NCI-H2196 (cell line): ENCODE results near the gene ERVFRD-1.

Experiments used
- DNase-seq: peaks from one replicate; lab custom pipeline; 2025; ENCODE audit not compliant: unreplicated experiment; lab: John Stamatoyannopoulos, UW

ERVFRD-1 gene

GRCh38 chr6:11055127-11055627 lies 56.3 kb downstream of the ERVFRD-1 start:
- DNase-seq = no peak

- no peak for DNase-seq
Observed at GRCh38 chr6:11054722-11055121, 56.8 kb downstream of the ERVFRD-1 start.

DNA sequence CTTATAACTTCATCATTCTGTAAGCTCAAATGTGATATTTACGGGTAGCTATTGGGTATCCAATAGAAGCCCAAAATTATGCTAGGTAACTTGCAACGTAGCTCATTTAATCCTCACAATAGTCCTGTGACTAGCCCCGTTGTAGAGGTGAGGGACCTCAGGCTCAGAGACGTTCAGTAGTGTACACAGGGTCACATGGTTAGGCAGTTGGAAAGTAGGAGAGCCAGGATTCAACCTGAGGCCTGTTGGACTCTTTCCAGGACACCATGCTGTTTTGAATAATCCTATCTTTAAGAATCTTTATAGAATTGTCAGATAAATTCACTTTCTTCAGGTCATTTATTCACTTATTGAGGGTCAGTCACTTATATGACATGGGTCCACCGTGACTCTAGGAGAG lies 58.2 kb downstream of the ERVFRD-1 start:
- no peak for DNase-seq
